Transverse colon (tissue), 4 donors: Measurements from ENCODE around the gene TIRAP. TPM values are rescaled to one million over a fixed set of nuclear protein-coding genes. Genes with fewer than 3 reads are reported as not detected.

ENCODE experiments used
- DNase-seq: peaks from one replicate; pipeline ENCODE4 v3.0.0-alpha.2; 2019
- H3K27ac ChIP-seq, 4 donors: fragments of 200-600 bp; sonication (generic); 2 replicates each; pipeline ENCODE4 v1.5.1; 2016 to 2018; ENCODE audit warnings: inconsistent platforms in 4 of 4
- H3K27me3 ChIP-seq: fragments of 200-600 bp; sonication (generic); 2 replicates; pipeline ENCODE4 v1.5.1; 2017; ENCODE audit warnings: inconsistent platforms
- H3K36me3 ChIP-seq, 4 donors: fragments of 200-600 bp; sonication (generic); 2 replicates each; pipeline ENCODE4 v1.5.1; 2017 to 2019; ENCODE audit warnings: inconsistent platforms in 4 of 4
- H3K4me1 ChIP-seq, 4 donors: fragments of 200-600 bp; sonication (generic); 2 replicates each; pipeline ENCODE4 v1.5.1; 2017 to 2020; ENCODE audit warnings: inconsistent platforms in 4 of 4
- H3K4me3 ChIP-seq, 4 donors: fragments of 200-600 bp; sonication (generic); 1 replicate in 1 of 4; 2 replicates in 3 of 4; pipeline versions ENCODE4 v1.5.1 to v1.6.1; 2017 to 2019; ENCODE audit warnings: inconsistent platforms in 4 of 4
- H3K9me3 ChIP-seq, 2 donors: fragments of 200-600 bp; sonication (generic); 2 replicates each; pipeline ENCODE4 v1.5.1; 2017 to 2019; ENCODE audit warnings: inconsistent platforms in 2 of 2
- EP300 ChIP-seq: sonication (generic); formaldehyde crosslinking; IDR thresholded peaks from one replicate; pipeline ENCODE4 v1.6.1; 2017; ENCODE audit warnings: antibody characterized with exemption, low read depth
- POLR2A ChIP-seq: fragments of 450-650 bp; IDR thresholded peaks from one replicate; pipeline ENCODE4 v1.6.1; 2016; ENCODE audit warnings: antibody characterized with exemption, mild to moderate bottlenecking, moderate library complexity
- POLR2AphosphoS5 ChIP-seq, 3 donors: sonication (generic); formaldehyde crosslinking; IDR thresholded peaks; one replicate each; pipeline ENCODE4 v1.6.1; 2016; ENCODE audit warnings: antibody characterized with exemption in 3 of 3
- WGBS, 2 donors: methylation state at CpG; one replicate each; pipeline ENCODE4 v1.1.5; 2018; ENCODE audit warnings: low coverage in 1 of 2; 5-methylcytosine and 5-hydroxymethylcytosine counted together
- in situ Hi-C, 4 donors: fragments of 200-750 bp; cut with MboI; loops; one replicate each; pipeline versions ENCODE4 v1.15.0 to v1.15.1; 2017; ENCODE audit warnings: low sequenced_read_pairs in 3 of 4, low pct_ligation_motif_present in 1 of 4, low pct_unique_long_range_greater_than_20kb in 1 of 4
- intact Hi-C: fragments of 100-400 bp; cut with DNase I; formaldehyde crosslinking; loops from one replicate; pipeline ENCODE4 v1.15.1; 2023; ENCODE audit warnings: low total_unique reads
- total RNA-seq, 4 donors: library from RNA; depleted of rRNA; stranded (reverse); fragments of >200 nt; gene quantifications; one replicate each; pipeline ENCODE4 v1.1.0, GENCODE V29; 2016
- TF ChIP-seq, protein P1 (sequence below), 5 experiments: fragments of 200-600 bp in 3 of 5; fragments of 450-650 bp in 2 of 5; sonication (generic) in 3 of 5; IDR thresholded peaks; 1 replicate in 2 of 5; 2 replicates in 3 of 5; pipeline ENCODE4 v1.5.1; 2016 to 2017; ENCODE audit warnings: antibody characterized with exemption in 5 of 5, inconsistent platforms in 3 of 5, mild to moderate bottlenecking in 2 of 5, moderate library complexity in 1 of 5

TIRAP gene
- total RNA-seq, 4 donors from 2014 or later = 5.8 to 38.9 (median 20.3) TPM

DNA sequence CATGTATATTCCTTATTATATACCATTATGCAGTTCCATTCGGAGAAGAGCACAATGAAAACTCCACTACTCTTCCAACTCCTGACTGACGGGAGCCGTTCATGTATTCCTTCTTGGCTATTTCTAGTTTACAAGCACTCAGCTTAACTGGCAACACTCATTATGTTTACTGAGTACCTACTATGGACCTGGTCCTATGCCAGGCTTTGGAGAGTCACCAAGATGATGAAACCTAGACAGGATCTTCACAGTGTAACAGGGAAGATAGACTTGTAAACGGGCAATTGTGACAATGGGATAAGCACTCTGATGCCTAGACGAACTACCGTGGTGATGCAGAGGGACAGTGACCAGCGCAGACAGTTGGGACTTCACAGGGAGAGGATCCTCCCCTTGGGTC, 50.2 kb downstream of the TIRAP start:
- Histone ChIP-seq H3K27ac (no peak overlapping the region), H3K36me3 (no peaks in the 10 kb centered on the region), H3K4me3 (no peak overlapping the region), H3K27me3 (no peaks in the 10 kb centered on the region), H3K4me1 (peaks cover 0 to 3% (median 0%) of the 10 kb centered on the region in 4 donors), H3K9me3 (no peaks in the 10 kb centered on the region)
- in situ Hi-C loops (no loop called here), intact Hi-C loops (no loop called here)
- TF ChIP-seq EP300 = no peak
- TF ChIP-seq POLR2A = no peak
- TF ChIP-seq, protein P1, sequence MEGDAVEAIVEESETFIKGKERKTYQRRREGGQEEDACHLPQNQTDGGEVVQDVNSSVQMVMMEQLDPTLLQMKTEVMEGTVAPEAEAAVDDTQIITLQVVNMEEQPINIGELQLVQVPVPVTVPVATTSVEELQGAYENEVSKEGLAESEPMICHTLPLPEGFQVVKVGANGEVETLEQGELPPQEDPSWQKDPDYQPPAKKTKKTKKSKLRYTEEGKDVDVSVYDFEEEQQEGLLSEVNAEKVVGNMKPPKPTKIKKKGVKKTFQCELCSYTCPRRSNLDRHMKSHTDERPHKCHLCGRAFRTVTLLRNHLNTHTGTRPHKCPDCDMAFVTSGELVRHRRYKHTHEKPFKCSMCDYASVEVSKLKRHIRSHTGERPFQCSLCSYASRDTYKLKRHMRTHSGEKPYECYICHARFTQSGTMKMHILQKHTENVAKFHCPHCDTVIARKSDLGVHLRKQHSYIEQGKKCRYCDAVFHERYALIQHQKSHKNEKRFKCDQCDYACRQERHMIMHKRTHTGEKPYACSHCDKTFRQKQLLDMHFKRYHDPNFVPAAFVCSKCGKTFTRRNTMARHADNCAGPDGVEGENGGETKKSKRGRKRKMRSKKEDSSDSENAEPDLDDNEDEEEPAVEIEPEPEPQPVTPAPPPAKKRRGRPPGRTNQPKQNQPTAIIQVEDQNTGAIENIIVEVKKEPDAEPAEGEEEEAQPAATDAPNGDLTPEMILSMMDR (IDR thresholded peaks at IDR 0.05) = no peak
- no peak for TF ChIP-seq POLR2AphosphoS5 (IDR thresholded peaks at IDR 0.05)
- no peak for DNase-seq
- WGBS, 2 donors = 83 to 94% methylated on average over 1 to 7 of the region's 7 CpGs

DNA sequence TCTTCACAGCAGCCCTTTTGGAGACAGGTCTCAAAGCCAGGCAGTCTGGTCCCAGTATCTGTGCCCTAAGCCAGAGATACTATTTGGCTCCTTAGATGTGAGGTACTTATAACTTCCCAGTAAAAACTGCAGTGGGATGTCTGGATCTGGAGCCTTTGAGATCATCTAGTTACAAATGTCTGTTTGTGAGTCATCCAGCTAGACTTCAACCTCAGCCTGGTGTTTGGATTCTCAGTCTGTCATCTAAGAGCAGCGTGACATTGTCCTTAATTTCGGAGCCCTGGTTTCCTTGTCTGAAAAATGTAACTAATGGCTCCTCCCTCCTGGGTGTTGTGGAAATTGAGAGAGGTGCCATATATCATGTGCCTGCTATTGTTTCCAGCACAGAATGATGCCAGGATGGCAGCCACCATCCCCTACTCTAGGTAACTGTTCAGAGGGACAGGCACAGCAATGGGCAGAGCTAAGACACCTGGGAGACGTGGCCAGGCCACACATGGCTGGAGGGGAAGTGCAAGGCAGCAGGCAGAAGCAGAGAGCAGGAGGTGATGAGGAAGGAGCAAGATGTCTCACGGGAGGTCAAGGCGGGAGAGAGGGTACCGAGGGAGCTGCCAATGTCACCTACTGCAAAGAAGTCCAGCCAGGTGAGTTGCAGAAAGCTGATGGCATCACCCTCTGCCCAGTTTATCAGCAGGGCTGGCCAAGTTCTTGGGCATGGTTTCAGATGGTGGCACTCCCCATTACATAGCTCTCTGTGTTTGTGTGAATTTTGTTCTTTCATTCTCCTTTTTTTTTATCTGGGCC, 52.0 kb downstream of the TIRAP start:
- intact Hi-C loops = no loop called here
- Histone ChIP-seq H3K4me3 (no peak overlapping the region), H3K9me3 (no peaks in the 10 kb centered on the region), H3K27me3 (no peaks in the 10 kb centered on the region), H3K4me1 (peaks cover 0 to 9% (median 0%) of the 10 kb centered on the region in 4 donors), H3K36me3 (no peaks in the 10 kb centered on the region), H3K27ac (no peak overlapping the region)
- TF ChIP-seq POLR2AphosphoS5 (IDR thresholded peaks at IDR 0.05) = no peak
- TF ChIP-seq, protein P1 (IDR thresholded peaks at IDR 0.05) = no peak
- no peak for TF ChIP-seq POLR2A
- no peak for TF ChIP-seq EP300
- 90 to 100% methylated on average over 1 to 6 of the region's 6 CpGs for WGBS, 2 donors
- in situ Hi-C loops = no loop called here
- DNase-seq = no peak

DNA sequence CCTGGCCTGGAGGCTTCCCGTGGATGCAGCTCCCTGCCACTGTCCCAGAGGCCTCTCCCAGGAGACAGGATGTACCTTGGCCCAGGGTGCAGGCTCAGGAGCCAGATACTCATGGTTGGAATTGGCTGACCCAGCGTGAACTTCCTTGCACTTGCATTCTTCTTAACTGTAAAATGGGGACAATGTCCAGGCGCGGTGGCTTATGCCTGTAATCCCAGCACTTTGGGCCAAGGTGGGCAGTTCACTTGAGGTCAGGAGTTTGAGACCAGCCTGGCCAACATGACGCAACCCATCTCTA, 52.5 kb downstream of the TIRAP start:
- WGBS, 2 donors = 81 to 100% methylated on average over 3 to 5 of the region's 5 CpGs
- in situ Hi-C loops = no loop called here

DNA sequence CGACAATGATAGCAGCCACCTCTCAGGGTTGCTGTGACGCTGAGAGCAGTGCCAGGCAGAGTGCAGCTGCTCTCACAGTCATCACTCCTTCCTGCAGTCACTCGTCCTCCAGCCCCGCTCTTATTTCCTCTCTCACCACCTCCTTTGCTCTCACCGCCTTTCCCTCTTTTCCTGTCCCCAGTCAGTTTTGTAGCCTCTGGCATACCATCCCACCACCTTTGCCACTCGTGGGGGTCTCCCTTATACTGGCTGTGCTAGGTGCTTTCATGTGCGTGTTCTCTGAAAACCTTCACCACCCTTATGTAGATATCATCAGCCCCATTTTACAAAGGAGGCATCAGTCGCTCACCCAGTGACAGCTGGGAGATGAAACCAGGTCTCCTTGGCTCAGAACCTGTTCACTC, 53.2 kb downstream of the TIRAP start:
- peaks cover 0 to 11% (median 0%) of the 10 kb centered on the region in 4 donors for H3K4me1 ChIP-seq
- no peaks in the 10 kb centered on the region for H3K36me3 ChIP-seq
- no peak for TF ChIP-seq EP300
- TF ChIP-seq POLR2AphosphoS5 (IDR thresholded peaks at IDR 0.05) = no peak
- TF ChIP-seq POLR2A = no peak
- TF ChIP-seq, protein P1 (IDR thresholded peaks at IDR 0.05) = no peak
- H3K27me3 ChIP-seq = no peaks in the 10 kb centered on the region
- intact Hi-C loops (no loop called here), in situ Hi-C loops (no loop called here)
- DNase-seq = no peak
- H3K4me3 ChIP-seq = no peak overlapping the region
- no peak overlapping the region for H3K27ac ChIP-seq
- H3K9me3 ChIP-seq = no peaks in the 10 kb centered on the region
- WGBS, 2 donors = 79 to 90% methylated on average over 4 to 8 of the region's 8 CpGs

More for the DNA sequence above, 52.5 kb downstream of the TIRAP start:
- no peaks in the 10 kb centered on the region for H3K9me3 ChIP-seq
- no peak overlapping the region for H3K27ac ChIP-seq
- H3K4me3 ChIP-seq = no peak overlapping the region
- TF ChIP-seq POLR2AphosphoS5 (IDR thresholded peaks at IDR 0.05) = peak in 1 of 3 donors; percentile 16
- TF ChIP-seq, protein P1 (IDR thresholded peaks at IDR 0.05) = no peak
- no peaks in the 10 kb centered on the region for H3K27me3 ChIP-seq
- H3K36me3 ChIP-seq = no peaks in the 10 kb centered on the region
- peaks cover 0 to 11% (median 0%) of the 10 kb centered on the region in 4 donors for H3K4me1 ChIP-seq
- intact Hi-C loops = no loop called here
- DNase-seq = no peak
